ENCODE results near the gene GLA.

GLA gene

GRCh38 chrX:101360390-101360789 lies 47.3 kb downstream of the GLA start:
- no peak overlapping the region for H3K9ac ChIP-seq (ENCODE audit: low read length)
- no peak overlapping the region for H2AFZ ChIP-seq (ENCODE audit: low read depth, low read length)
- peaks cover 8% of the 10 kb centered on the region; the same call in 1 of the 2 replicates for H3K4me1 ChIP-seq (ENCODE audit: low read length)
- H3K9me3 ChIP-seq (ENCODE audit: insufficient read depth, low read length) = no peaks in the 10 kb centered on the region
- H3K27me3 ChIP-seq (ENCODE audit: low read depth, low read length) = no peaks in the 10 kb centered on the region
- no peak overlapping the region for H3K4me2 ChIP-seq (ENCODE audit: low read length)
- no peaks in the 10 kb centered on the region for H4K20me1 ChIP-seq (ENCODE audit: insufficient read depth, low read length)
- H3K36me3 ChIP-seq (replicated peaks; ENCODE audit: low read depth, low read length) = peaks cover 44% of the 10 kb centered on the region
- H3K79me2 ChIP-seq (ENCODE audit: low read length) = no peaks in the 10 kb centered on the region
- TF ChIP-seq EZH2phosphoT487 (IDR thresholded peaks at IDR 0.05; ENCODE audit: low read depth) = no peak
- TF ChIP-seq, protein P1, sequence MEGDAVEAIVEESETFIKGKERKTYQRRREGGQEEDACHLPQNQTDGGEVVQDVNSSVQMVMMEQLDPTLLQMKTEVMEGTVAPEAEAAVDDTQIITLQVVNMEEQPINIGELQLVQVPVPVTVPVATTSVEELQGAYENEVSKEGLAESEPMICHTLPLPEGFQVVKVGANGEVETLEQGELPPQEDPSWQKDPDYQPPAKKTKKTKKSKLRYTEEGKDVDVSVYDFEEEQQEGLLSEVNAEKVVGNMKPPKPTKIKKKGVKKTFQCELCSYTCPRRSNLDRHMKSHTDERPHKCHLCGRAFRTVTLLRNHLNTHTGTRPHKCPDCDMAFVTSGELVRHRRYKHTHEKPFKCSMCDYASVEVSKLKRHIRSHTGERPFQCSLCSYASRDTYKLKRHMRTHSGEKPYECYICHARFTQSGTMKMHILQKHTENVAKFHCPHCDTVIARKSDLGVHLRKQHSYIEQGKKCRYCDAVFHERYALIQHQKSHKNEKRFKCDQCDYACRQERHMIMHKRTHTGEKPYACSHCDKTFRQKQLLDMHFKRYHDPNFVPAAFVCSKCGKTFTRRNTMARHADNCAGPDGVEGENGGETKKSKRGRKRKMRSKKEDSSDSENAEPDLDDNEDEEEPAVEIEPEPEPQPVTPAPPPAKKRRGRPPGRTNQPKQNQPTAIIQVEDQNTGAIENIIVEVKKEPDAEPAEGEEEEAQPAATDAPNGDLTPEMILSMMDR (IDR thresholded peaks at IDR 0.05; ENCODE audit: low read depth, low read length) = no peak
- H3K27ac ChIP-seq (ENCODE audit: low read length) = no peak overlapping the region
- no peak overlapping the region for H3K4me3 ChIP-seq (ENCODE audit: low read length)

DNA sequence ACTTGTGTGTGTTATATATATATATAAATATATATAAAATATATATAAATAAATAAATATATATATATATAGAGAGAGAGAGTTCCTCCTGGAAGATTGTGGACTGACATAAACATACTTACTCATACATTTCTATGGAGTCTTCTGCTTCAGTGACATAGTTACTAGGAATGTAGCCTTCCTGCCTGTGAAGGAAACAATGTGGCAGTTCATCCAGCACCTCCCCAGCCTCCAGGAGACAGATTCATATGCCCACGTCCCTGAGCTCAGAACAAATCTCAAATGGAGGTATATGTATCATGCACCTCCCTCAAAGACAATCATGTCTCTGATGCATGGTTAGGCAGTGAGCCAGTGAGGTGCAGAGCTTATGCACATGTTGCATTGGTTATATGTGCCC lies 47.8 kb downstream of the GLA start:
- Histone ChIP-seq H3K9me3 (ENCODE audit: insufficient read depth, low read length) (no peaks in the 10 kb centered on the region), H3K4me2 (ENCODE audit: low read length) (no peak overlapping the region), H2AFZ (ENCODE audit: low read depth, low read length) (no peak overlapping the region), H3K27ac (ENCODE audit: low read length) (no peak overlapping the region), H3K36me3 (replicated peaks; ENCODE audit: low read depth, low read length) (peaks cover 44% of the 10 kb centered on the region), H3K27me3 (ENCODE audit: low read depth, low read length) (no peaks in the 10 kb centered on the region), H3K4me1 (ENCODE audit: low read length) (peaks cover 8% of the 10 kb centered on the region; the same call in 1 of the 2 replicates), H3K9ac (ENCODE audit: low read length) (no peak overlapping the region), H4K20me1 (ENCODE audit: insufficient read depth, low read length) (no peaks in the 10 kb centered on the region), H3K4me3 (ENCODE audit: low read length) (no peak overlapping the region), H3K79me2 (ENCODE audit: low read length) (no peaks in the 10 kb centered on the region)
- no peak for TF ChIP-seq EZH2phosphoT487 (IDR thresholded peaks at IDR 0.05; ENCODE audit: low read depth)
- TF ChIP-seq, protein P1 (IDR thresholded peaks at IDR 0.05; ENCODE audit: low read depth, low read length) = no peak

DNA sequence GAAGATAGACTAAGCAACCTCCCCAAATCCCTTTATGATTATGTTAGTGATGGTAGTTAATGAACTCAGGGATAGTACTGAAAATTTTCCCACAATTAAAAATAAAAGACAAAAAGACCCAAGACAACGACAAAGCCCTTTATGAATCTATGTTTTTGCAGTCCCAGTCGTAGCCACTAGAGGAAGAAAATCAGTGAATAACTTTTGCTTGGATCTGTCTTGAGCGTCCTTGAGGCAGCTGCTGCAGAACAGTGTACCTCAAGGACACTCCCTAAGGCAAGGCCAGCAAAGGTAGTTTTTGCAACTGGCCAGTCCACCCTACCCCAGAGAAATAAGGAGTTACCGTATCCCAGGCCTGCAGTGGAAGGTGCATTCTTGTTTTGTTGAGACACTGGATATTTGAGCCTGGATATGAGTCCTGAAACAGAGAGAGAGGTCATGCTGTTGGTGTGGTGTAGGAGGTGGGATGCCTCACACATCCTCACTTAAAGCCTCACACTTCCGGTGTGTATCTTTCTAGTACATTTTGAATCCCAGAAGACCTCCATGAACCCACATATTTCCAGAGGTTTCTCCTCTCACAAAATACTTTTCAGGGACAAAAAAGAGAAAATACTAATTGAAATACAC lies 50.4 kb downstream of the GLA start:
- Histone ChIP-seq H3K4me2 (ENCODE audit: low read length) (no peak overlapping the region), H3K9ac (ENCODE audit: low read length) (no peak overlapping the region), H3K4me1 (ENCODE audit: low read length) (peaks cover 8% of the 10 kb centered on the region; the same call in 1 of the 2 replicates), H3K36me3 (replicated peaks; ENCODE audit: low read depth, low read length) (peaks cover 54% of the 10 kb centered on the region), H3K79me2 (ENCODE audit: low read length) (no peaks in the 10 kb centered on the region), H4K20me1 (ENCODE audit: insufficient read depth, low read length) (no peaks in the 10 kb centered on the region), H3K9me3 (ENCODE audit: insufficient read depth, low read length) (no peaks in the 10 kb centered on the region), H3K27me3 (ENCODE audit: low read depth, low read length) (no peaks in the 10 kb centered on the region), H2AFZ (ENCODE audit: low read depth, low read length) (no peak overlapping the region), H3K27ac (ENCODE audit: low read length) (no peak overlapping the region), H3K4me3 (ENCODE audit: low read length) (no peak overlapping the region)
- TF ChIP-seq, protein P1 (IDR thresholded peaks at IDR 0.05; ENCODE audit: low read depth, low read length) = peak; percentile 26; the same call in 1 of the 2 replicates
- no peak for TF ChIP-seq EZH2phosphoT487 (IDR thresholded peaks at IDR 0.05; ENCODE audit: low read depth)

GRCh38 chrX:101349193-101349562 lies 58.5 kb downstream of the GLA start:
- H3K9ac ChIP-seq (ENCODE audit: low read length) = peak overlapping the region; percentile 91
- H3K9me3 ChIP-seq (ENCODE audit: insufficient read depth, low read length) = no peaks in the 10 kb centered on the region
- H3K4me3 ChIP-seq (ENCODE audit: low read length) = peak overlapping the region; percentile 98
- peak overlapping the region; percentile 98 for H2AFZ ChIP-seq (ENCODE audit: low read depth, low read length)
- H3K27me3 ChIP-seq (ENCODE audit: low read depth, low read length) = no peaks in the 10 kb centered on the region
- H3K79me2 ChIP-seq (ENCODE audit: low read length) = peaks cover 47% of the 10 kb centered on the region
- peaks cover 14% of the 10 kb centered on the region for H3K4me1 ChIP-seq (ENCODE audit: low read length)
- H3K36me3 ChIP-seq (replicated peaks; ENCODE audit: low read depth, low read length) = peaks cover 20% of the 10 kb centered on the region
- H4K20me1 ChIP-seq (ENCODE audit: insufficient read depth, low read length) = no peaks in the 10 kb centered on the region
- TF ChIP-seq EZH2phosphoT487 (IDR thresholded peaks at IDR 0.05; ENCODE audit: low read depth) = no peak
- TF ChIP-seq, protein P1 (IDR thresholded peaks at IDR 0.05; ENCODE audit: low read depth, low read length) = no peak
- H3K27ac ChIP-seq (ENCODE audit: low read length) = peak overlapping the region; percentile 75
- H3K4me2 ChIP-seq (ENCODE audit: low read length) = peak overlapping the region; percentile 74

All from OCI-LY3 (cell line).